Measurements from ENCODE around the gene ELMOD1. TPM values are rescaled to one million over a fixed set of nuclear protein-coding genes. Genes with fewer than 3 reads are reported as not detected.

Gene ELMOD1
- total and polyA plus RNA-seq, 2 experiments from 2014 or later: 3.1 TPM

DNA sequence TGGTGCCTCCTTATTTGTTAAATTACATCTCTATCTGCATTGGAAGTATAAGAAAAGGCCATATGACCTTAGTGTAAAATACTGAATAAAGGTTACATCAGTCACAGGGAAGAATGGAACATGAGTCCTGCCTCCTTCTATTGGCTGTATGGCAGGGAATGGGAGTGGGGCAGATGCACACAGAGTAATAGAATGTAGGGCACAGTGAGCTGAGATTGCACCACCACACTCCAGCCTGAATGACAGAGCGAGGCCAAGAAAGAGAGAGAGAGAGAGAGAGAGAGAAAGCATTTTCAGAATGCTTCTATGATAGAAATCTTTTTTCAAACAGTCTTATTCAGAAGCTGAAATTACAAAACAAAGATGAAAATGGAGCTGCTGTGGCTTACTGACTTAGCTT lies 62.1 kb downstream of the ELMOD1 start:
- Histone ChIP-seq H3K27ac (no peak overlapping the region), H4K20me1 (ENCODE audit: insufficient read depth, poor library complexity, severe bottlenecking) (no peaks in the 10 kb centered on the region), H3K4me2 (no peak overlapping the region), H3K27me3 (peaks cover 3% of the 10 kb centered on the region), H3K9me2 (replicated peaks; ENCODE audit: insufficient read depth) (no peaks in the 10 kb centered on the region), H3K36me3 (replicated peaks; ENCODE audit: insufficient read depth, low read depth) (no peaks in the 10 kb centered on the region), H3K4me3 (no peak overlapping the region), H3K79me2 (no peaks in the 10 kb centered on the region), H2AFZ (no peak overlapping the region), H3K9me3 (ENCODE audit: low read depth) (no peaks in the 10 kb centered on the region), H3K4me1 (ENCODE audit: insufficient read depth) (no peaks in the 10 kb centered on the region)
- DNase-seq (ENCODE audit: low spot score): no peak
- WGBS (ENCODE audit: low lambda C conversion rate, missing lambda C conversion rate): 88% methylated on average over 1 of the region's 1 CpG
- TF ChIP-seq, protein P1, sequence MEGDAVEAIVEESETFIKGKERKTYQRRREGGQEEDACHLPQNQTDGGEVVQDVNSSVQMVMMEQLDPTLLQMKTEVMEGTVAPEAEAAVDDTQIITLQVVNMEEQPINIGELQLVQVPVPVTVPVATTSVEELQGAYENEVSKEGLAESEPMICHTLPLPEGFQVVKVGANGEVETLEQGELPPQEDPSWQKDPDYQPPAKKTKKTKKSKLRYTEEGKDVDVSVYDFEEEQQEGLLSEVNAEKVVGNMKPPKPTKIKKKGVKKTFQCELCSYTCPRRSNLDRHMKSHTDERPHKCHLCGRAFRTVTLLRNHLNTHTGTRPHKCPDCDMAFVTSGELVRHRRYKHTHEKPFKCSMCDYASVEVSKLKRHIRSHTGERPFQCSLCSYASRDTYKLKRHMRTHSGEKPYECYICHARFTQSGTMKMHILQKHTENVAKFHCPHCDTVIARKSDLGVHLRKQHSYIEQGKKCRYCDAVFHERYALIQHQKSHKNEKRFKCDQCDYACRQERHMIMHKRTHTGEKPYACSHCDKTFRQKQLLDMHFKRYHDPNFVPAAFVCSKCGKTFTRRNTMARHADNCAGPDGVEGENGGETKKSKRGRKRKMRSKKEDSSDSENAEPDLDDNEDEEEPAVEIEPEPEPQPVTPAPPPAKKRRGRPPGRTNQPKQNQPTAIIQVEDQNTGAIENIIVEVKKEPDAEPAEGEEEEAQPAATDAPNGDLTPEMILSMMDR (IDR thresholded peaks at IDR 0.05; ENCODE audit: poor library complexity): no peak
- TF ChIP-seq EZH2 (IDR thresholded peaks at IDR 0.05; ENCODE audit: borderline replicate concordance): no peak
- TF ChIP-seq EZH2phosphoT487 (IDR thresholded peaks at IDR 0.05; ENCODE audit: low read depth, severe bottlenecking, unreplicated experiment): no peak

DNA sequence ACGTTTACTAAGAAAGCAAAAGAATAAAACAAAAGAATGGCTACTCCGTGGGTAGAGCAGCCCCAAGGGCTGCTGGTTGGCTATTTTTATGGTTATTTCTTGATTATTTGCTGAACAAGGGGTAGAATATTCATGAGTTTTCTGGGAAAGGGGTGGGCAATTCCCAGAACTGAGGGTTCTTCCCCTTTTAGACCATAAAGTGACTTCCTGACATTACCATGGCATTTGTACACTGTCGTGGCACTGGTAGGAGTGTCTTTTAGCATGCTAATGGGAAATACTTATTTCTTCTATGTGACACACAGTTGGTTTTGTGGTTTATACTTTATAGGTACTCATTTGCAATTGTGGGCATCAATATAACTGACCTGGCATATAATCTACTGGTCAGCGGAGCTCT lies 64.7 kb downstream of the ELMOD1 start:
- WGBS (ENCODE audit: low lambda C conversion rate, missing lambda C conversion rate): 73% methylated on average over 4 of the region's 4 CpGs
- Histone ChIP-seq H3K4me2 (no peak overlapping the region), H2AFZ (no peak overlapping the region), H3K9me2 (replicated peaks; ENCODE audit: insufficient read depth) (no peaks in the 10 kb centered on the region), H3K4me1 (ENCODE audit: insufficient read depth) (no peaks in the 10 kb centered on the region), H3K79me2 (no peaks in the 10 kb centered on the region), H3K36me3 (replicated peaks; ENCODE audit: insufficient read depth, low read depth) (no peaks in the 10 kb centered on the region), H3K27me3 (no peaks in the 10 kb centered on the region), H3K4me3 (no peak overlapping the region), H3K27ac (no peak overlapping the region), H4K20me1 (ENCODE audit: insufficient read depth, poor library complexity, severe bottlenecking) (no peaks in the 10 kb centered on the region), H3K9me3 (ENCODE audit: low read depth) (no peaks in the 10 kb centered on the region)
- TF ChIP-seq, protein P1 (IDR thresholded peaks at IDR 0.05; ENCODE audit: poor library complexity): no peak
- TF ChIP-seq EZH2phosphoT487 (IDR thresholded peaks at IDR 0.05; ENCODE audit: low read depth, severe bottlenecking, unreplicated experiment) (no peak), EZH2 (IDR thresholded peaks at IDR 0.05; ENCODE audit: borderline replicate concordance) (no peak)
- no peak for DNase-seq (ENCODE audit: low spot score)

DNA sequence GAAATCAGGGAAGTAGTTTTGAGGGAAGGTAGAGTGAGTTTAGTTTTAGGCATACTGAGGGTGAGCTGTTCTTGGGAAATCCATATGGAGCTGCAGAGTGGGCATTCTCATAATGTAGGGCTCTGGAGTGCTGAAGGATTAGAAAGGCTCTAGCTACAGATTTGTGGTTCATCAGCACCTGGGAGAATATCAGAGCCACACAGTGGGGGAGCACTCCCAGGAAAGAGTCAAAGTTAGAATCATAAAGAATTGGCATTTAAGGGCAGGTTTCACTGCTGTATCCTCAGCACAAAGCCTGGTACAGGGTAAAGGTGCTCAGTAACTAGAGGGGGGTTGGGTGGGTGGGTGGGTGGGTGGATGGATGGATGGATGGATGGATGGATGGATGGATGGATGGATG lies 68.4 kb downstream of the ELMOD1 start:
- H4K20me1 ChIP-seq (ENCODE audit: insufficient read depth, poor library complexity, severe bottlenecking): no peaks in the 10 kb centered on the region
- H3K4me1 ChIP-seq (ENCODE audit: insufficient read depth): no peaks in the 10 kb centered on the region
- TF ChIP-seq, protein P1 (IDR thresholded peaks at IDR 0.05; ENCODE audit: poor library complexity): no peak
- TF ChIP-seq EZH2phosphoT487 (IDR thresholded peaks at IDR 0.05; ENCODE audit: low read depth, severe bottlenecking, unreplicated experiment) (no peak), EZH2 (IDR thresholded peaks at IDR 0.05; ENCODE audit: borderline replicate concordance) (no peak)
- no peaks in the 10 kb centered on the region for H3K27me3 ChIP-seq
- no peaks in the 10 kb centered on the region for H3K9me2 ChIP-seq (replicated peaks; ENCODE audit: insufficient read depth)
- H3K27ac ChIP-seq: no peak overlapping the region
- H3K79me2 ChIP-seq: no peaks in the 10 kb centered on the region
- no peak overlapping the region for H3K4me2 ChIP-seq
- DNase-seq (ENCODE audit: low spot score): no peak
- H3K9me3 ChIP-seq (ENCODE audit: low read depth): no peaks in the 10 kb centered on the region
- no peaks in the 10 kb centered on the region for H3K36me3 ChIP-seq (replicated peaks; ENCODE audit: insufficient read depth, low read depth)
- H3K4me3 ChIP-seq: no peak overlapping the region
- no peak overlapping the region for H2AFZ ChIP-seq

DNA sequence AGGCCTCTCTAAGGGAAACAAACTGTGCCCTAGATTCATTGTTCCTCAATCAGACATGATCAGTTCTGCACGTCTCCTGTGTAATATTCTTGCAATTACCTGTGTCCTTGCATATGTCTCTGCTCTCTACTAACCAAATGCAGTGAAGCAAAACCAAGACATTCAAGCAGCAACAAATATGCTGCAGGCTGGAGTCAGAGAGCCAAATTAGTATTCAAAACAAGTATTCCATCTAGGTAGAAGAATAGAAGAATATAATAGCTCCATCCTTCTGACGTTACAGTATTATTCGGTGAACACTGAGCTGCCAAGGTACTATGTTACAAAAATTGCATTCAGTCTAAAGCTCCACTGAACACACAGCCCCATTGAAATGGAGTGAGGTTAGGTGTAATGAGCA lies 69.1 kb downstream of the ELMOD1 start:
- Histone ChIP-seq H3K9me3 (ENCODE audit: low read depth) (no peaks in the 10 kb centered on the region), H3K4me3 (no peak overlapping the region)
- WGBS (ENCODE audit: low lambda C conversion rate, missing lambda C conversion rate): 94% methylated on average over 3 of the region's 3 CpGs

More for the DNA sequence above, 69.1 kb downstream of the ELMOD1 start:
- H3K4me2 ChIP-seq: no peak overlapping the region
- no peak for DNase-seq (ENCODE audit: low spot score)
- no peak overlapping the region for H2AFZ ChIP-seq
- no peaks in the 10 kb centered on the region for H3K79me2 ChIP-seq
- H4K20me1 ChIP-seq (ENCODE audit: insufficient read depth, poor library complexity, severe bottlenecking): no peaks in the 10 kb centered on the region
- no peaks in the 10 kb centered on the region for H3K27me3 ChIP-seq
- no peak for TF ChIP-seq EZH2phosphoT487 (IDR thresholded peaks at IDR 0.05; ENCODE audit: low read depth, severe bottlenecking, unreplicated experiment)
- TF ChIP-seq, protein P1 (IDR thresholded peaks at IDR 0.05; ENCODE audit: poor library complexity): no peak
- no peak for TF ChIP-seq EZH2 (IDR thresholded peaks at IDR 0.05; ENCODE audit: borderline replicate concordance)
- H3K4me1 ChIP-seq (ENCODE audit: insufficient read depth): no peaks in the 10 kb centered on the region
- no peaks in the 10 kb centered on the region for H3K9me2 ChIP-seq (replicated peaks; ENCODE audit: insufficient read depth)
- no peaks in the 10 kb centered on the region for H3K36me3 ChIP-seq (replicated peaks; ENCODE audit: insufficient read depth, low read depth)
- no peak overlapping the region for H3K27ac ChIP-seq
